Smooth muscle cell (in vitro differentiated cells): ENCODE data around the gene SLITRK5. TPM values are rescaled to one million over a fixed set of nuclear protein-coding genes. Genes with fewer than 3 reads are reported as not detected.

Experiments used
- DNase-seq: peaks from one replicate; lab custom pipeline; 2025; ENCODE audit not compliant: unreplicated experiment; lab: John Stamatoyannopoulos, UW
- H2AFZ ChIP-seq: fragments of 200-600 bp; sonication (generic); 2 replicates; pipeline ENCODE4 v1.6.0; 2016; ENCODE audit warnings: antibody characterized with exemption, low read depth, mild to moderate bottlenecking
- H3F3A ChIP-seq: fragments of 200-600 bp; sonication (generic); 2 replicates; pipeline ENCODE4 v1.6.0; 2017; ENCODE audit warnings: antibody characterized with exemption, low read depth
- H3K27ac ChIP-seq: fragments of 200-600 bp; sonication (generic); 2 replicates; pipeline ENCODE4 v1.5.1; 2016; ENCODE audit warnings: low read depth, mild to moderate bottlenecking
- H3K27me3 ChIP-seq: fragments of 200-600 bp; sonication (generic); 2 replicates; pipeline ENCODE4 v1.6.1; 2016; ENCODE audit warnings: low read depth, mild to moderate bottlenecking
- H3K36me3 ChIP-seq: fragments of 200-600 bp; sonication (generic); 2 replicates; pipeline ENCODE4 v1.5.1; 2016; ENCODE audit warnings: low read depth
- H3K4me1 ChIP-seq: fragments of 200-600 bp; sonication (generic); 2 replicates; pipeline ENCODE4 v1.5.1; 2016; ENCODE audit warnings: low read depth
- H3K4me2 ChIP-seq: fragments of 200-600 bp; sonication (generic); 2 replicates; pipeline ENCODE4 v1.6.0; 2016; ENCODE audit warnings: mild to moderate bottlenecking
- H3K4me3 ChIP-seq: fragments of 200-600 bp; sonication (generic); 2 replicates; pipeline ENCODE4 v1.5.1; 2016; ENCODE audit warnings: mild to moderate bottlenecking
- H3K79me2 ChIP-seq: fragments of 200-600 bp; sonication (generic); 2 replicates; pipeline ENCODE4 v1.6.0; 2016; ENCODE audit warnings: low read depth, mild to moderate bottlenecking
- H3K9ac ChIP-seq: fragments of 200-600 bp; sonication (generic); 2 replicates; pipeline ENCODE4 v1.6.0; 2016; ENCODE audit warnings: low read depth
- H3K9me3 ChIP-seq: fragments of 200-600 bp; sonication (generic); replicated peaks from 2 replicates; pipeline ENCODE4 v1.5.1; 2016; ENCODE audit warnings: low read depth
- H4K20me1 ChIP-seq: fragments of 200-600 bp; sonication (generic); 2 replicates; pipeline ENCODE4 v1.6.0; 2016; ENCODE audit warnings: low read depth
- CTCF ChIP-seq: fragments of 200-600 bp; sonication (generic); IDR thresholded peaks from 2 replicates; pipeline ENCODE4 v1.5.1; 2017; ENCODE audit warnings: borderline replicate concordance, mild to moderate bottlenecking, antibody characterized with exemption; ENCODE audit not compliant: insufficient read depth, poor library complexity, severe bottlenecking
- WGBS: methylation state at CpG from one replicate; pipeline ENCODE4 v1.1.7; 2016; ENCODE audit warnings: low lambda C conversion rate; 5-methylcytosine and 5-hydroxymethylcytosine counted together
- polyA plus RNA-seq: library from polyadenylated mRNA; unstranded; fragments of >200 nt; fragmentation: Nextera tagmentation; extraction: Ambion mirVana; gene quantifications from 2 replicates; pipeline ENCODE4 v1.2.1, GENCODE V29; 2016
- total RNA-seq: library from RNA; depleted of rRNA; stranded (reverse); fragments of >200 nt; gene quantifications from 2 replicates; pipeline ENCODE4 v1.2.3, GENCODE V29; 2014

Gene SLITRK5
- total and polyA plus RNA-seq, 2 experiments from 2014 or later = 0.04 TPM; not detected in 1

- H4K20me1 ChIP-seq = no peaks in the 10 kb centered on the region
- no peak overlapping the region for H3K27ac ChIP-seq
- no peak for DNase-seq
- H3K9ac ChIP-seq = no peak overlapping the region
- no peaks in the 10 kb centered on the region for H3K79me2 ChIP-seq
- peaks cover 2% of the 10 kb centered on the region for H3K4me1 ChIP-seq
- no peaks in the 10 kb centered on the region for H3K36me3 ChIP-seq
- WGBS = 2% methylated on average over 39 of the region's 89 CpGs
- H3K4me2 ChIP-seq = peak overlapping the region; percentile 94
- H2AFZ ChIP-seq = peak overlapping the region; percentile 87
- no peak for TF ChIP-seq CTCF
- H3K4me3 ChIP-seq = peak overlapping the region; percentile 67
- no peaks in the 10 kb centered on the region for H3F3A ChIP-seq
- H3K9me3 ChIP-seq = no peaks in the 10 kb centered on the region
- H3K27me3 ChIP-seq = peaks cover 58% of the 10 kb centered on the region
Observed at GRCh38 chr13:87671753-87672605, 808 bp downstream of the SLITRK5 start.

GRCh38 chr13:87674247-87674738 is 3.1 kb downstream of the SLITRK5 start:
- H2AFZ ChIP-seq = no peak overlapping the region

GRCh38 chr13:87675851-87676250 is 4.7 kb downstream of the SLITRK5 start:
- H3K4me2 ChIP-seq = no peak overlapping the region
- no peaks in the 10 kb centered on the region for H3F3A ChIP-seq
- no peaks in the 10 kb centered on the region for H4K20me1 ChIP-seq
- peaks cover 92% of the 10 kb centered on the region for H3K27me3 ChIP-seq
- no peaks in the 10 kb centered on the region for H3K9me3 ChIP-seq
- H2AFZ ChIP-seq = no peak overlapping the region
- no peaks in the 10 kb centered on the region for H3K79me2 ChIP-seq
- TF ChIP-seq CTCF = no peak
- H3K4me1 ChIP-seq = peaks cover 10% of the 10 kb centered on the region
- H3K27ac ChIP-seq = no peak overlapping the region
- no peaks in the 10 kb centered on the region for H3K36me3 ChIP-seq
- WGBS = 38% methylated on average over 10 of the region's 10 CpGs
- no peak overlapping the region for H3K9ac ChIP-seq
- DNase-seq = no peak
- no peak overlapping the region for H3K4me3 ChIP-seq

More at GRCh38 chr13:87674247-87674738, 3.1 kb downstream of the SLITRK5 start:
- Histone ChIP-seq H3K9ac (no peak overlapping the region), H3F3A (no peaks in the 10 kb centered on the region), H3K4me1 (peaks cover 10% of the 10 kb centered on the region), H3K9me3 (no peaks in the 10 kb centered on the region), H3K27ac (no peak overlapping the region), H3K79me2 (no peaks in the 10 kb centered on the region), H3K36me3 (no peaks in the 10 kb centered on the region), H3K4me3 (peak overlapping the region; percentile 67), H3K4me2 (peak overlapping the region; percentile 94), H4K20me1 (no peaks in the 10 kb centered on the region), H3K27me3 (peaks cover 81% of the 10 kb centered on the region)
- 3% methylated on average over 27 of the region's 27 CpGs for WGBS
- TF ChIP-seq CTCF = no peak
- DNase-seq = no peak
